ENCODE measurements around the gene CD44. TPM values are rescaled to one million over a fixed set of nuclear protein-coding genes. Genes with fewer than 3 reads are reported as not detected.

Gene CD44
- 850 and 942 TPM in 2 replicates for total RNA-seq

GRCh38 chr11:35138943-35139721, at the start of gene CD44:
Gene CD44 (plus strand): TSS chr11:35139171. CDS start chr11:35139304, 133 bp downstream.

Other genes starting within 250 kb of the CD44 start
- 20.3 and 30.4 TPM in 2 replicates for gene APIP, start 222.8 kb upstream of the CD44 start, total RNA-seq
- gene PDHX, start 222.6 kb upstream of the CD44 start, total RNA-seq, result 35.6 and 46.1 TPM in 2 replicates

All from smooth muscle cell of trachea (primary cell).